SU-DHL-6 (cell line): ENCODE results near the gene RUNX1.

ENCODE experiments used
- H2AFZ ChIP-seq: fragments of 200-600 bp; sonication (generic); 2 replicates; pipeline ENCODE4 v1.6.1; 2014; ENCODE audit warnings: low read depth, mild to moderate bottlenecking, moderate library complexity, mixed read lengths, antibody characterized with exemption, low read length; ENCODE audit not compliant: severe bottlenecking
- H3F3A ChIP-seq: fragments of 200-600 bp; shearing (Covaris generic); 2 replicates; pipeline ENCODE4 v1.6.0; 2016; ENCODE audit warnings: antibody characterized with exemption, mild to moderate bottlenecking; ENCODE audit not compliant: insufficient read depth
- H3K27ac ChIP-seq: fragments of 200-600 bp; sonication (generic); 2 replicates; pipeline ENCODE4 v1.5.1; 2016; ENCODE audit warnings: low read depth, mild to moderate bottlenecking, low read length, moderate library complexity, mixed read lengths
- H3K27me3 ChIP-seq: fragments of 200-600 bp; sonication (generic), shearing (Covaris generic); 2 replicates; pipeline ENCODE4 v1.6.0; 2014; ENCODE audit warnings: mild to moderate bottlenecking, low read length
- H3K36me3 ChIP-seq: fragments of 200-600 bp; sonication (generic); 2 replicates; pipeline ENCODE4 v1.6.1; 2014; ENCODE audit warnings: mild to moderate bottlenecking, low read length, mixed read lengths
- H3K4me2 ChIP-seq: fragments of 300-600, 200-600 bp; shearing (Covaris generic), sonication (generic); 2 replicates; pipeline ENCODE4 v1.6.0; 2014; ENCODE audit warnings: low read length, low read depth, mild to moderate bottlenecking; ENCODE audit not compliant: poor library complexity, severe bottlenecking
- H3K4me3 ChIP-seq: fragments of 200-600 bp; sonication (generic); 2 replicates; pipeline ENCODE4 v1.5.1; 2014; ENCODE audit warnings: antibody characterized with exemption, low read length, mild to moderate bottlenecking, mixed read lengths; ENCODE audit not compliant: insufficient read depth, poor library complexity, severe bottlenecking
- H3K79me2 ChIP-seq: fragments of 200-600 bp; sonication (generic); 2 replicates; pipeline ENCODE4 v1.6.1; 2014; ENCODE audit warnings: mild to moderate bottlenecking, low read length, moderate library complexity; ENCODE audit not compliant: insufficient read depth
- H3K9ac ChIP-seq: fragments of 200-600 bp; sonication (generic); 2 replicates; pipeline ENCODE4 v1.7.0; 2014; ENCODE audit warnings: mild to moderate bottlenecking, low read length
- H3K9me2 ChIP-seq: fragments of 200-600 bp; sonication (generic); replicated peaks from 2 replicates; pipeline ENCODE4 v1.6.1; 2014; ENCODE audit warnings: low read length; ENCODE audit not compliant: insufficient read depth
- H3K9me3 ChIP-seq: fragments of 200-600 bp; sonication (generic); 2 replicates; pipeline ENCODE4 v1.6.1; 2014; ENCODE audit warnings: low read length, mixed read lengths; ENCODE audit not compliant: insufficient read depth
- H4K20me1 ChIP-seq: fragments of 200-600 bp; sonication (generic); 2 replicates; pipeline ENCODE4 v1.6.1; 2014; ENCODE audit warnings: low read depth, mild to moderate bottlenecking, antibody characterized with exemption, low read length, moderate library complexity, mixed read lengths
- CTCF ChIP-seq: fragments of 200-600 bp; sonication (generic); IDR thresholded peaks from one replicate; pipeline ENCODE4 v1.5.1; 2017; ENCODE audit warnings: antibody characterized with exemption, mild to moderate bottlenecking, low read length, moderate library complexity; ENCODE audit not compliant: insufficient read depth, poor library complexity, severe bottlenecking
- EZH2phosphoT487 ChIP-seq: fragments of 200-600 bp; sonication (generic), shearing (Covaris generic); conservative IDR thresholded peaks from 2 replicates; pipeline ENCODE4 v1.6.1; 2018; ENCODE audit warnings: mild to moderate bottlenecking, antibody characterized with exemption, low read length, moderate library complexity, mixed read lengths

Gene RUNX1

DNA sequence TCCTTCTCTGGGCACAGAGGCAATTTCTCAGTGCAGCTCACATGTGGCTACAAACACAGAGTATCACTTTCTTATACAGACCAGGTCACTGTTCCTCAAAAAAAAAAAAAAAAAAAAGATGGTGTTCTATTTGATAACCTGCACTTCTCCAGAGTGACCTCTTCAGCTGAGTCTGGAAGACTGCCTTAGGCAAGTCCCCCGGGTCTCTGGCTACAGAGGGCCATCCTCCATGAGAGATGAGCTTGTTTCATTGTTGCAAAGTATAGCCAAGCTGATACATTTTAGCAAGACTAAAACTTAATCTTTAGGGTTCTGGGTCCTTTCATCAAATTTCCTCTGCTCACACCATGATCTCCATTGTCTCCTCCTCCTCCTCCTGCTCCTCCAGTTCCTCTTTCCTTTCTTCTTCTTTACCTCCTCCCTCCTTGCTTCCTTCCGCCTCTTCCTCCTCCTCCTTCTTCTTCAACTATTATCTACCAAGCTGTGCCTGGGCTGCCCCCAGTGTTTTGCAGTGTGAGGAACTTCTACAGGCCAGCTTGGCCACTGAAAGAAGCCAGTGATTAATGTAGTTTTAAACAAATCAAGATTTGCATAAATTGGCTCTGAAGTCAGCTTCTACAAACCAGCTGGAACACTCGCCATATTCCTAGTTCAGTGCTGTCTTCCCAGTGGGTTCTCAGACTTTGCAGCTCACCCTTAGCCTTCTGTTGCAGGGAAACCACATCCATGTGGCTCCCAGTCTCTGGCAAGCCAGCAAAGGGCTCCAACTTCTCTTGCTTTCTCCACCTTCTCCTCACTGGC, 139.4 kb downstream of the RUNX1 start:
- Histone ChIP-seq H3K9me2 (no peaks in the 10 kb centered on the region), H3K4me2 (no peak overlapping the region), H3K27ac (no peak overlapping the region), H3K79me2 (peaks cover 20% of the 10 kb centered on the region), H2AFZ (no peak overlapping the region), H3K9me3 (no peaks in the 10 kb centered on the region), H3K4me3 (no peak overlapping the region), H3K9ac (no peak overlapping the region), H3K27me3 (no peaks in the 10 kb centered on the region), H3K36me3 (no peaks in the 10 kb centered on the region), H3F3A (no peaks in the 10 kb centered on the region), H4K20me1 (peaks cover 31% of the 10 kb centered on the region)
- no peak for TF ChIP-seq EZH2phosphoT487
- TF ChIP-seq CTCF, result no peak

- Histone ChIP-seq H2AFZ (no peak overlapping the region), H3K27me3 (no peaks in the 10 kb centered on the region), H3K9me2 (no peaks in the 10 kb centered on the region), H4K20me1 (peaks cover 33% of the 10 kb centered on the region), H3K36me3 (no peaks in the 10 kb centered on the region), H3K4me2 (no peak overlapping the region), H3K79me2 (peaks cover 22% of the 10 kb centered on the region), H3K4me3 (no peak overlapping the region), H3K27ac (no peak overlapping the region), H3K9ac (no peak overlapping the region), H3K9me3 (no peaks in the 10 kb centered on the region), H3F3A (no peaks in the 10 kb centered on the region)
- TF ChIP-seq CTCF (no peak), EZH2phosphoT487 (no peak)
These were observed 140.6 kb downstream of the RUNX1 start for GRCh38 chr21:34908419-34909055.

DNA sequence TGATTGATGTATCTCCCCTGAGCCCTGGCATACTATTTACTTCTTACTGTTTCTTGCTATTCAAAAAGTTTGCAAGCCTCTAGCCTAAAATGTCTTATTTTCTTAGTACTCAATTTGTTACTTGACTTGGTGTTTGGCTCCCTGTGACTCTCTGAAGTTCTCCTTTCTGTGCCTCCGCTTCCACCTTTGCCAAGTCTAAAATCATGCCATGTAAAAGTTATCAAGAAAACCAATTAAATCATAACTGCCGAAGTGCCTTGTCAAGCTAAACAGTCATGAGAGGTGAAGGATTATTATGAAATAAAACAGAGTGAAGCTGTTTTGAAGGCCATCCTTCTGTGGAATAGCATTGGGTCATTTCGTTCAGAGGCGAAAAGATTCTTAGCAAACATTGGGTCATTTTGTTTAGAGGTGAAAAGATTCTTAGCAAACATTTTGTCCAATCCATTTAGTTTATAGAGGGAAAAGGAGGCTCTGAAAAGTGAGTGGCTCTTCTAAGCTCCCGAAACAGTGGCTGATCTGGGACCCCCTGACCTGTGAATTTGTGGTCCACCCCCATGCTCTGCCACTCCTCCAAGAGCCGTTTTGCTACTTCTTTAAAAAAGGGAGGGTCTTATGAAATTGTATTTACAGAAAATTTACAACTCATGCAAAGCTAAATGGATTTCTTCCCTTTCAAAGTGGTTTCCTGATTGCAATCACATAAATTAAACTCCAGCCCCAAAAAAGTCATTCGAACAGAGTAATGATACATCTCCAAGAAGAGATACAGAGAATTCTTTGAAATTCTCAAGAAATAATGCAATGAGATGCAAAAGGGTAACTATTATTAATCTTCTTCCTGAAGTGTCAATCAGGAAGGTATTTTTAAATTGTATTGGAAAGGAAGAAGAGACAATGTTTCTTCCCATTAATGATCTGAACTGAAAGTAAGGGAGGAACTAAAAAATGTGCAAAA, 141.4 kb downstream of the RUNX1 start:
- no peaks in the 10 kb centered on the region for H3K9me2 ChIP-seq
- peaks cover 25% of the 10 kb centered on the region for H3K79me2 ChIP-seq
- peaks cover 37% of the 10 kb centered on the region for H4K20me1 ChIP-seq
- no peak overlapping the region for H2AFZ ChIP-seq
- no peak overlapping the region for H3K9ac ChIP-seq
- no peaks in the 10 kb centered on the region for H3F3A ChIP-seq
- no peak overlapping the region for H3K4me3 ChIP-seq
- TF ChIP-seq CTCF, result no peak
- no peak for TF ChIP-seq EZH2phosphoT487
- no peaks in the 10 kb centered on the region for H3K36me3 ChIP-seq
- H3K4me2 ChIP-seq, result no peak overlapping the region
- H3K27ac ChIP-seq, result no peak overlapping the region
- no peaks in the 10 kb centered on the region for H3K27me3 ChIP-seq
- no peaks in the 10 kb centered on the region for H3K9me3 ChIP-seq
